ENCODE measurements around the gene RBM12.

GRCh38 chr20:35674921-35675320 lies 10.2 kb upstream of the RBM12 start:
- TF ChIP-seq POLR2A (IDR thresholded peaks at IDR 0.05) (no peak), CTCF (IDR thresholded peaks at IDR 0.05) (no peak)

All from right lobe of liver (tissue), 4 donors.